Stimulated activated CD8-positive, alpha-beta memory T cell treated with anti-CD3 and anti-CD28 coated beads, Interleukin-7, amount 100 ng/mL, for 4 hours (primary cell): ENCODE results near the gene TBC1D20.

Source experiments
- DNase-seq, 2 donors: peaks; one replicate each; pipeline ENCODE4 v3.0.0-alpha.2; 2020; ENCODE audit warnings: low read depth in 2 of 2

Gene TBC1D20

DNA sequence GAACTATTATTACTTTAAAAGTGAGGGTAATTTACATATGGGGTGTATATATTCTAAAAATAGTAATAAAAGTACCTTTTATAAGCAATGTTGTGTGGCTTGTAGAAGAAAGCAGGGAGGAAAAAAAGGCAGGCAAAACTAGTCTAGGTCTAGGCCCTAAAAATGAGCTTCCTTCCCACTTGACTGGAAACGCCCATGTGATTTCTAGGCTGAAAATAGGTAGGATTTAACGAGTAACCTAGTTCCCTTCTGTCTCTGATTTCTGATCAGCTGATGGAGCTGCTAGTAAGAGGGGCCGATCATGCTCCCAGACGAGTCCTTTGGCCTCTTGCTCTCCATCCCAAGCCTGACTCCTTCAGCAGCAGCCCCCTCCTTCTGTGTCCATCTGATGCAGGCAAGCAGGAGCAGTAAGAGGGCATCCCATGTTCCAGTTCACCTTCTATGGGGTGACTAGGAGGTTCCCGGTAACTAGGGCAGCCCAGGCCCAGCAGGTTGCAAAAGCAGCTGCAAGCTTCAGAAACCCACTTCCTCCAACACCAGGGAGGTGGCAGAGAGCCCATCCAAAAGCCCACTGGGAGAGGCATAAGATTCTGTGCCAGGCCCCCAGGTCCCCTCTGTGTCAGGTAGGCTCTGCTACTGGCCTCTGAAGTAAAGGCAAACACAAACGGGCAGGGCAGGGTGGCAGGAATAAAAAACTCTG is 24.4 kb downstream of the TBC1D20 start:
- DNase-seq, result no peak

DNA sequence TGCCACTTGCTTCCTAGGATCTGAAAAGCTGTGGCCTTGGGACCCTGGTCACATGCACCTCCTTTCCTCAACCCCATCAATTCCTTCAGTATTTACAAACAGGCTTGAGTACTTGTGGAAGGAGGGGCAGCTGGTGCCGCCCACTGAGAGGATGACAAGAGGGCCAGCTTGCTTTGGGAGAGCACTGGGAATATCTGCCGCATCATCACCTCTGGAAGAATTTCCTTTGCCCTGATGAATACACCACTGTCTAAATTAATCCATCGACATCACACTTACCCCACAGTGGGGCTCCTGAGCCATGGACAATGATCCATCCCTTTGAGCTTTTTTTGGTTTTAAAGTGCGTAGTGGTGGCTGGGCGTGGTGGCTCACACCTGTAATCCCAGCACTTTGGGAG is 25.9 kb downstream of the TBC1D20 start:
- DNase-seq, result no peak

DNA sequence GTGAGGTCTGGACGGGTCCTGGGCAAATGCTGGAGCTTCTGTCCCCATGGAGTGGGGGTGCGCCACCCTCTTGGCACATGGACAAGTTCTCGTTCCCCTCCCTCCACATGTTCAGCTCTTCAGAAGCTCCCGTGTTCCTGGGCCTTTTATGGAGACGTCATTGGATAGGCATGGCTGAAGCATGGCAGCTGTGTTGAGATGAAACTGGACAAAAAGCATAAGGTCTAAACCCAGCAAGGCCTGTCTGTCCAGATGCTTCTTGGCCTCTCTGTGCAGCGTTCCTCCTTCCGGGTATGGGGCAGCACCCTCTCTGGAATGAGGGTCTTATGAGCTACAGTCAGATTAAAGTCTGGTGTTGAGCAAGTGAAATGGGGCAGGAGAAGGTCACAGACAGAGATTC is 26.8 kb downstream of the TBC1D20 start:
- no peak for DNase-seq

DNA sequence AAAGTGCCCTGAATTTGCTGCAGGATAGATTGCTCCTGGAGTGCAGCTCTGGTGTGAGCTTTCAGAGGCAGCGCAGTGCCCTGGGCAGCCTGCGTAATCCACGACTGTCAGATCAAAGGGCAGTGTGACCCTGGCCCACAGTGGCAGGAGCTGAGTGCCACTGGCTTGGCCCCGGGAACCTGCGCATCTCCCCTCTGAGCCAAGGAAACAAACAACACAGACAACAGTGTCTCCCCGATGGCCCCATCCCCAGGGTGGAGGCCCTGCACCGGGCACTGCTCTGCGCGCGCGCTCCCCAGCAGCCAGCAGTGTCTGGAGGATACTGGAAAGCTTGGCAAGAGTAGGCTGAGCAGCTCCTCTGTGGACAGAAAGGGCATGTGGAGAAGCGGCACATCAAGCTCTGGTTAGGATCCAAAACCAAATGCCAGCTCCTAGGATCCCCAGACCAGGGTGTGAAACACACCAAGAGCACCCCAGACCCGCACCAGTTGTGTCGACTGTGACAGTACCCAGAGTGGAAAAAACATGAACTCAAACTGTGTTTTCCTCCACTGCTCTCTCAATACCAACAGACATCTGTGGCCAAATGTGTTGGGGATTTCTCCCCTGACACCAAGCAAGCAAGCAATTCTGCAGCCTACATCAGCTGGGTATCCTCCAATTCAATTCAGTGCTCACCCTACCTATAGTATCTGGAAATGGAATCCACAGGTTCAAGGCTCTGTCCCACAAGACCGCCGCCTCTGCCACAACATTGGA is 27.5 kb downstream of the TBC1D20 start:
- no peak for DNase-seq

DNA sequence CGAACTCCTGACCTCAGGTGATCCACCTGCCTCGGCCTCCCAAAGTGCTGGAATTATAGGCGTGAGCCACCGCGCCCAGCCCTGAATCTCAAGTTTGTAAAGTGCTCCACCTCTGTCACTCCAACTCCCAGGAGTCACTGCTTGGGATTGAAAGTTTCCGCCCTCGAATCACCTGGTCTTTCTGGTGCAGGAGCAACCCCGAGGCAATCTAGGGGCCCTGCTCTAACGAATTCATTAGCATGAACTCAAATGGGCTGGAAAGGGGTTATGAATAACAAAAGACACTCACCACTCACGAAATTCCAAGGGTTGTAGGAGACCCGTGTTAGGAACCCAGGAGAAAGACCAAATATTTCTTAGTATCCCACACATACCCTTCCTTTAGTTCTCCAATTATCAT is 28.1 kb downstream of the TBC1D20 start:
- no peak for DNase-seq

GRCh38 chr20:433300-433975 is 28.9 kb downstream of the TBC1D20 start:
- DNase-seq, result peak; percentile 78

DNA sequence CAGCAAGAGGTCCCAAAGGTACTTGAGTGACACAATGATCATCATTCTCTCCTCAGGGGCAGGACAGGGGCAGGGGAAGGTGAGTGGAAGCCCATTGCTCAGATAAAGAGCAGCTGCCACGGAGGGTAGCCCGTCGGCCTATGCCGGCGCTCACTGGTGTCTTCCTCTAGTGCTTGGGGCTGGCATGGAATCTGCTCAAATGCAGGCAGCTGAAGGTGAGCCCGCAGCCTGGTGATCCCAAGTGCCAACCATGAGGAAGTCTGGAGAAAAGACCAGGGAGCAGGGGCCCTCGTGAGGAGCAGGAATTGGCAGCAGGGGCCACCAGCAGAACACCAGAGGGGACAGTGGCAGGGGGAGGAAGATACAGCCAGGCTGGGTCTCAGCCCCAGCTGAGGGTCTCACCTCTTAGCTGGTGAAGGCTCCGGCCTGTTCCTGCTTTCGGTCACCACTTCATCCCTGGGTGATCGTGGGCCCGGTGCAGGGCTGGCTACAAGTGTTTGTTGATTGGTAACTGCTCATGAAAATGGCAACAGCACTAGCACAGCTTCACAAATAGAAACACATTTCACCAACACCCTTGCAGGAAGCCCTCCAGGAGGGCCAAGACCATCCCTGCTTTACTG is 29.5 kb downstream of the TBC1D20 start:
- no peak for DNase-seq

DNA sequence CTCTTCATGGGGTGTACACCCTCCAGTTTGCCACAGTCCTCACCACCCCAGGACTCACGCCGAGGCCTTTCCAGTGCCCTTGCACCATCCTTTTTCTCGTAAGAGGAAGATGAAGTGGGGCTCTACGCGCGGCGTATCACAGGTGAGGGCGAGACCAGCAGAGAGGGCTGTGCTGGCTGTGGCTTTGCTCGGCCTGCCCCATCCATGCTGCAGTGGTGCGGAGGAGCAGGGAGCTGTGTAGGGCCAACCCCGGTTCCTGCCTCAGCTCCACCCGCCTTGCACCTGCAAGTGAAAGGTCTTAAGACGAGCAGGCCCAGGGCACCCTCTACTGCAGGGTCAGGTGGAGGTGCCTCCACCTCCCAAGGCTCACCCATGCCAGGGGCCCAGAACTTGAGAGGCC is 30.1 kb downstream of the TBC1D20 start:
- no peak for DNase-seq

DNA sequence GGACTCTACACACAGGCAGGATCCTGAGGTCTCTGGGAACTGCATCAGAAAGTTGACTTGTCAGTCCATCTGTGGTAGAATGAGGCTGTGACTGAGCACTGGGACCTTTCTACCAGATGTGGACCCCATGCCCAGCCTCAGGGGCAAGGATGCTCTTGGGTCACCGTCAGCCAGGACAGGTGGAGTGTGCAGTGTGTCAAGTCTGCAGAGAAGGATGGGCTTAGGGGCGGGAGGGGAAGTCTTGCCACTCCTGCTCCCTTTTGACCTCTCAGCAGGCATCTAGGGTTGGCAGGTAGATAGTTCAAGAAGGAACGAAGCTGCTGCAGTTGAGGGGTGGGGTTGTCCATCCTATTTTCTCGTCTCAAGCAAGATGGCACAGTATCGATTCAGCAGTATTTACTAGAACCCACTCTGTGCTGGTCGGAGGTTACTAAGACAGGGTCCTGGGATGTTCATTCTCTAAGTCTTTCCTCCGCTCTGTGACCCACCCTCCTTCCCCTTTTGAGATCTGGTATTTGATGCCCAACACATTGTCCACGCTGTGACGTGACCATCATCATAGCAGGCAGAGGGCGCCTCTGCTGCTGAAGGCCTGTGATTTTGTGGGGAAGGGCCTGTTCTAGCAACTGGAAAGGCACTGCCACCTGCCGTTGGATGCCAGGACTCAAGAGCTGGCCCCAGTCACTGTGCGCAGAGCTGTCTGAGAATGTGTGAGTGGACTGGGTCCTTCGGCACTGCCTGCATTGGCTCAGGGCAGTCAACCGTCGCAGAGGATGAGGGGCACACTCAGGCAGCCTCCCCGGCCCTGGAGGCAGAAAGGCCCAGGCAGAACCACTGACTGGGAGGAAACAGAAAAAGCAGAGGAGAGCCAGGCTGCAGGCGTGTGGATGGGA is 31.1 kb downstream of the TBC1D20 start:
- no peak for DNase-seq

DNA sequence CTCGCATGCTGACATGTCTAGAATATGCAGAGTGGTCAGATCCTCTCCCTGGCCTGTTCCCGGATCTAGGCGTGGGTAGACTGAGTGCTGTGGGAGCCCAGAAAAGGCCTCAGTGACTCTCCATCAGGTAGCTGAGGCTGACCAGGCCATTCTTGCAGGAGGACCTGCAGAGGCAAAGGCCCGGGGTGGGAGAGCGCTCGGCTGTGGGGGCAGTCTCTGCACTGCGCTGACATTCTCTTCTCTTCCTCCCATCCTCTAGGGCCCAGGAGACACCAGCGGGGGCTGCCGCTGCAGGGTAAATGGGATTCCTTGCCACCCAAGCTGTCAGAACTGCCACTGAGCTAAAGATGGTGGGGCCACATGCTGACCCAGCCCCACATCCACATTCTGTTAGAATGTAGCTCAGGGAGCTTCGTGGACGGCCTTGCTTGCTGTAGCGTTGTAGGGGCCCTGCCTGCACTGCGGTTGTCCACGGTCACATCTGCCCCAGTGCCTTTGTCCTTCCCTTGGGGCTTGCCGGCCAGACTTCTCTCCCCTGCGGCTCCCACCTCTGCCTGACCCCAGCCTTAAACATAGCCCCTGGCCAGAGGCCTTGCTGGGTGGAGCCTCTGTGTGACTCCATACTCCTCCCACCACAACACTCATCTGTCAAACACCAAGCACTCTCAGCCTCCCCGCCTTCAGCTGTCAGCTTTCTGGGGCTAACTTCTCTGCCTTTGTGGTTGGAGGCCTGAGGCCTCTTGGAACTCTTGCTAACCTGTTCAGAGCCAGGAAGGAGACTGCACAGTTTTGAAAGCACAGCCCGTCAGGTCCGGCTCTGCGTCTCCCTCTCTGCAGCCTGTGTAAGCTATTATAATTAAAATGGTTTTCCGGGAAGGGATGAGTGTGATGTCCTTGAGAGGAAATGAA is 32.0 kb downstream of the TBC1D20 start:
- DNase-seq, result no peak

GRCh38 chr20:428658-429200 is 33.6 kb downstream of the TBC1D20 start:
- DNase-seq, result no peak

DNA sequence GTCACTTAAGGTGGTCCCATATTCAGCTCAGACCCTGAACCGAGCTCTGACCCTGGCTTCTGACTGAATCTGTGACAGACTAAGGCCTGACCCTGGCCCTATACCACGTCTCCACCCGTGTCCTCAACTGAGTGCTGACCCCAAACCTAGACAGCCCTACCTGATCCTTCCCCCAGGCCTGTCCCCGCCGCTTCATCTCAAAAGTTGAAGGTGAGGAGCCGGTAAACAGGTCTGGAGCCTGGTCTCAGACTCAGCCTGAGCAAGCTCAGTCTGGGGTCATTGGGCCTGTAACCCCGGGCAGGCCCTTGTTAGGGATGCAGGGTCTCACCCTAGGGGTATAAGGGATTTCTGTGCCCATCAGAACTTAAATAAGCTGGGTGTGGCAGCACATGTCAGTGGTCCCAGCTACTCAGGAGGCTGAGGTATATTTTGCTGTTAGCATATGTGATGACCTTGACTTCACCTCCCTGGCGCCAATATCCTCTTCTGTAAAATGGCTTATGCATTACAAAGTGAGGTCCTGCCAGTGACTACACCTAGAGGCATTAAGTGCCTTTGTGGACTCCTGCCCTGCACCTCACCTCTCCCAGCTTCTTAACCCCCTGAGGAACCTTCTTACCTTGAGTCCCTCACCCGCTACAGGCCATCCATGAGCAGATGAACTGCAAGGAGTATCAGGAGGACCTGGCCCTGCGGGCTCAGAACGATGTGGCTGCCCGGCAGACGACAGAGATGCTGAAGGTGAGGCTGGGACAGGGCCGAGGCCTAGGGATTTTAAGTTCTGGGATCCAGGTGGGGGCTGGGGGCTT is 34.3 kb downstream of the TBC1D20 start:
- DNase-seq, result no peak

DNA sequence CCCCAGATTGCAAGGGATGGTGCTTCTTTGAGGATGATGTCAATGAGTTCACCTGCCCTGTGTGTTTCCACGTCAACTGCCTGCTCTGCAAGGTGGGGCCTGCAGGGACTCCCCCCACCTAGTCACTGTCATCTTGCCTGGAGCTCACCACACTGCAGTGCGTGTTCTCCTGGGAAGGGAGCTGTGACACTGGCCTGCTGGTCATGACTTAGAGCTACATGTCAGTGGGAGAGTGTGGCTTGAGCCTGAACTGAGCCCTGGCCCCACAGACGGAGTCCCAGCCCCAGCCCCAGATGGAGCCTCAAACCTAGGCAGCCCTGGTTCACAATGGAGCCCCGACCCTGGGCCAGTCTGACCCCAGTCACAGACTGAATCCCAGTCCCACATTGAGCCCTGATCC is 34.9 kb downstream of the TBC1D20 start:
- no peak for DNase-seq

DNA sequence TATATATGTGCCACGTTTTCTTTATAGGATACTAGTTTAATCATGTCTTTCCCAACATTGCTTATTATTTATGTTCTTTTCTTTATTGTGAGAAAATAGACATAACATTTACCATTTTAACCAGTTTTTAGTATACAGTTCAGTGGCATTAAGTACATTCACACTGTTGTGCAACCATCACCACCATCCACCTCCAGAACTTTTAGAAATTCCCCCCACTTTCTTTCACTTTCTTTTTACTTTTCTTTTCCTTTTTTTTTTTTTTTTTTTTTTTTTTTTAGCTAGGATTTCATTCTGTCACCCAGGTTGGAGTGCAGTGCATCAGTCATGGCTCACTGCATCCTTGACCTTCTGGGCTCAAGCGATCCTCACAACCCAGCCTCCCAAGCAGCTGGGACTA is 35.8 kb downstream of the TBC1D20 start:
- no peak for DNase-seq

GRCh38 chr20:421685-422250 is 40.6 kb downstream of the TBC1D20 start:
- DNase-seq, result no peak

GRCh38 chr20:420721-421574 is 41.4 kb downstream of the TBC1D20 start:
- no peak for DNase-seq

- DNase-seq, result no peak
Observed at GRCh38 chr20:420166-420620, 42.1 kb downstream of the TBC1D20 start.
